ENCODE measurements around the gene BRICD5.

GRCh38 chr16:2238838-2239675, 28.4 kb upstream of the BRICD5 start:
- TF ChIP-seq CTCF (IDR thresholded peaks at IDR 0.05; ENCODE audit: poor library complexity) (no peak), EZH2phosphoT487 (IDR thresholded peaks at IDR 0.05; ENCODE audit: low read depth, severe bottlenecking, unreplicated experiment) (no peak), EZH2 (IDR thresholded peaks at IDR 0.05; ENCODE audit: borderline replicate concordance) (no peak)
